Lower leg skin (tissue), 3 donors: ENCODE data around the gene FUT8.

Source experiments
- CTCF ChIP-seq, 3 donors: fragments of 450-650 bp; IDR thresholded peaks; one replicate each; pipeline ENCODE4 v1.5.1; 2016; ENCODE audit warnings: antibody characterized with exemption in 3 of 3, mild to moderate bottlenecking in 3 of 3, moderate library complexity in 2 of 3
- POLR2A ChIP-seq, 2 donors: fragments of 450-650 bp; IDR thresholded peaks; one replicate each; pipeline ENCODE4 v1.6.1; 2016 to 2017; ENCODE audit warnings: antibody characterized with exemption in 2 of 2, mild to moderate bottlenecking in 1 of 2, moderate library complexity in 1 of 2

GRCh38 chr14:65528069-65528468 lies 115.5 kb downstream of the FUT8 start:
- TF ChIP-seq CTCF (IDR thresholded peaks at IDR 0.05) (no peak), POLR2A (IDR thresholded peaks at IDR 0.05) (no peak)
